B cell (primary cell): Measurements from ENCODE around the gene C20orf173. TPM values are rescaled to one million over a fixed set of nuclear protein-coding genes. Genes with fewer than 3 reads are reported as not detected.

ENCODE experiments used
- ATAC-seq: fragments of 200-7000 bp; cut with Tn5 transposase; one replicate; pipeline ENCODE4 v1.10.0; 2021; ENCODE audit warnings: low read depth, mild to moderate bottlenecking, moderate number of reproducible peaks, moderate library complexity
- CTCF ChIA-PET: fragments of 350-600 bp; sonication (Branson Sonifier 250); formaldehyde crosslinking; loops from one replicate; lab custom pipeline; 2021; ENCODE audit warnings: antibody characterized with exemption, inconsistent platforms; lab: Charles Lee
- POLR2A ChIA-PET: fragments of 350-600 bp; sonication (Branson Sonifier 250); formaldehyde crosslinking; loops from one replicate; lab custom pipeline; 2021; ENCODE audit warnings: antibody characterized with exemption; lab: Charles Lee
- DNase-seq: peaks from one replicate; pipeline ENCODE4 v3.0.0; 2013
- H2AFZ ChIP-seq: 2 replicates; pipeline ENCODE4 v1.6.1; 2012; ENCODE audit warnings: mild to moderate bottlenecking, low read depth, low read length; ENCODE audit not compliant: insufficient read depth, poor library complexity, severe bottlenecking
- H3K27ac ChIP-seq, 2 donors: 1 replicate in 1 of 2; 2 replicates in 1 of 2; pipeline ENCODE4 v1.5.1; 2012 to 2013; ENCODE audit warnings: low read length in 2 of 2, mild to moderate bottlenecking in 2 of 2, moderate library complexity in 1 of 2
- H3K27me3 ChIP-seq, 4 experiments: fragments of 200-600 bp in 1 of 4; sonication (generic) in 1 of 4; replicated peaks in 1 of 4; 1 replicate in 2 of 4; 2 replicates in 2 of 4; pipeline versions ENCODE4 v1.6.1 to v1.7.0; 2013 to 2016; ENCODE audit warnings: low read length in 3 of 4, mild to moderate bottlenecking in 2 of 4, mixed read lengths in 1 of 4, moderate library complexity in 1 of 4; ENCODE audit not compliant: insufficient read depth in 4 of 4, control insufficient read depth in 3 of 4; ENCODE audit errors: control extremely low read depth in 1 of 4
- H3K36me3 ChIP-seq, 2 experiments: replicated peaks in 1 of 2; 1 replicate in 1 of 2; 2 replicates in 1 of 2; pipeline versions ENCODE4 v1.6.1 to v1.7.1; 2013; ENCODE audit warnings: low read length in 1 of 2; ENCODE audit not compliant: insufficient read depth in 2 of 2, control insufficient read depth in 1 of 2; ENCODE audit errors: control extremely low read depth in 1 of 2, extremely low read depth in 1 of 2
- H3K4me1 ChIP-seq, 2 donors: fragments of 200-600 bp in 1 of 2; sonication (generic) in 1 of 2; 1 replicate in 1 of 2; 2 replicates in 1 of 2; pipeline versions ENCODE4 v1.5.1 to v1.6.1; 2013 to 2017; ENCODE audit warnings: low read length in 2 of 2; ENCODE audit not compliant: control insufficient read depth in 2 of 2, insufficient read depth in 2 of 2
- H3K4me2 ChIP-seq: replicated peaks from 2 replicates; pipeline ENCODE3; 2012; ENCODE audit warnings: mild to moderate bottlenecking, low read depth, low read length; ENCODE audit not compliant: poor library complexity, severe bottlenecking
- H3K4me3 ChIP-seq, 5 experiments: fragments of 200-600 bp in 1 of 5; sonication (generic) in 1 of 5; 1 replicate in 3 of 5; 2 replicates in 2 of 5; pipeline versions ENCODE4 v1.5.1 to v1.7.0; 2011 to 2016; ENCODE audit warnings: low read length in 4 of 5, mild to moderate bottlenecking in 4 of 5, low read depth in 2 of 5, control low read depth in 1 of 5, moderate library complexity in 1 of 5; ENCODE audit not compliant: insufficient read depth in 1 of 5; ENCODE audit errors: control extremely low read depth in 1 of 5, extremely low read depth in 1 of 5
- H3K79me2 ChIP-seq: fragments of 200-600 bp; sonication (generic); one replicate; pipeline ENCODE4 v1.6.0; 2016; ENCODE audit warnings: low read length; ENCODE audit not compliant: control insufficient read depth, insufficient read depth
- H3K9ac ChIP-seq: fragments of 200-600 bp; sonication (generic); 2 replicates; pipeline ENCODE4 v1.6.1; 2017; ENCODE audit warnings: mild to moderate bottlenecking, low read length, moderate library complexity
- H3K9me3 ChIP-seq, 3 donors: one replicate each; pipeline versions ENCODE4 v1.6.1 to v1.7.1; 2013; ENCODE audit warnings: low read length in 2 of 3; ENCODE audit not compliant: control insufficient read depth in 2 of 3, insufficient read depth in 1 of 3; ENCODE audit errors: control extremely low read depth in 1 of 3
- H4K20me1 ChIP-seq: 2 replicates; pipeline ENCODE4 v1.6.0; 2012; ENCODE audit warnings: mild to moderate bottlenecking, low read length; ENCODE audit not compliant: insufficient read depth, control insufficient read depth, poor library complexity, severe bottlenecking
- H3K27ac Mint-ChIP-seq: one replicate; pipeline ENCODE4 v1.8.0; 2021; ENCODE audit warnings: mixed read lengths
- H3K27me3 Mint-ChIP-seq: one replicate; pipeline ENCODE4 v1.8.0; 2021; ENCODE audit warnings: mixed read lengths
- H3K4me1 Mint-ChIP-seq: one replicate; pipeline ENCODE4 v1.8.0; 2021; ENCODE audit warnings: mixed read lengths
- H3K4me3 Mint-ChIP-seq: one replicate; pipeline ENCODE4 v1.8.0; 2021; ENCODE audit warnings: mixed read lengths
- H3K9me3 Mint-ChIP-seq: one replicate; pipeline ENCODE4 v1.8.0; 2022; ENCODE audit warnings: mixed read lengths; ENCODE audit not compliant: insufficient read depth
- EZH2 ChIP-seq: IDR thresholded peaks from 2 replicates; pipeline ENCODE4 v1.6.1; 2012; ENCODE audit warnings: borderline replicate concordance, low read depth, mild to moderate bottlenecking, moderate library complexity, low read length; ENCODE audit not compliant: insufficient read depth, poor library complexity, severe bottlenecking
- WGBS: methylation state at CpG from one replicate; pipeline ENCODE4 v1.1.5; 2013; ENCODE audit warnings: missing lambda C conversion rate; ENCODE audit not compliant: insufficient coverage; 5-methylcytosine and 5-hydroxymethylcytosine counted together
- intact Hi-C: fragments of 100-400 bp; cut with micrococcal nuclease; formaldehyde crosslinking; loops from one replicate; pipeline ENCODE4 v1.10.0; 2022
- polyA plus RNA-seq: library from polyadenylated mRNA; depleted of rRNA; stranded (reverse); fragments of >200 nt; gene quantifications from 2 replicates; pipeline ENCODE4 v1.2.3, GENCODE V29; 2012
- total RNA-seq, 2 donors: library from RNA; stranded (reverse); fragments of 120-200 nt in 1 of 2; gene quantifications; 1 replicate in 1 of 2; 2 replicates in 1 of 2; pipeline versions ENCODE4 v1.2.3 to v1.2.4, GENCODE V29; 2013 to 2022
- TF ChIP-seq, protein P1 (sequence below): fragments of 200-600 bp; IDR thresholded peaks from one replicate; pipeline ENCODE4 v1.8.0; 2022; ENCODE audit warnings: antibody characterized with exemption, mild to moderate bottlenecking

Gene C20orf173
- total and polyA plus RNA-seq, 2 donors (not counting 1 experiment from before 2014, with no cell fraction given), result not detected

DNA sequence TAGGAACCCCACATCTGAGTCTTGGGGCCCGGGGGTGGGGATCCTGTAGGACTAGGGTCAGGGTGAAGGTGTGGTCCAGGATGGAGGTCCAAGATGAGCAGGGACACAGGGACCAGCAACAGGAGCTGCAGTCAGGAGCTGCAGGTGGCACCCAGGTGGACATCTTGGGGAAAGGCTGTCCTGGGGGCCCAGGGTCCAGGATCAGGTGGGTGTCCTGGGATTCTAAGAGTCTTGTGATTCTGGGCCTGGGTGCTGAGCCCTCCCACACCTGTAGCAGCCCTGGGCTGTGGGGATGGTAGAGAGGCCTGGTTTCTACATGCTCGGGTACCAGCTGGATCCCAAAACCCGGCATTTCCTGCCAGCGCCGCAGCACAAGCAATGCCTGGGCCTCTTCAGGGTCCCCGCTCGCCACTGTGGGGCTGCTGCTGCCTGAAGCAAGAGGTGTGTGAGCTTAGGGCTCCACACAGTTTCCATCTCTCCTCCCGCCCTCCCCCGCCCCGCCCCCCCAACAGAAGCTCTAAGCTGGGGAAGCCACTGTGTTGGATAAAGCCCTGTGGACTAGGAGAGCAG, 33.2 kb upstream of the C20orf173 start:
- Mint-ChIP-seq H3K27me3 (no peaks in the 10 kb centered on the region), H3K4me3 (no peak overlapping the region), H3K9me3 (no peaks in the 10 kb centered on the region), H3K4me1 (no peaks in the 10 kb centered on the region), H3K27ac (no peak overlapping the region)
- no peak overlapping the region for H3K9ac ChIP-seq
- TF ChIP-seq EZH2, result no peak
- TF ChIP-seq, protein P1, sequence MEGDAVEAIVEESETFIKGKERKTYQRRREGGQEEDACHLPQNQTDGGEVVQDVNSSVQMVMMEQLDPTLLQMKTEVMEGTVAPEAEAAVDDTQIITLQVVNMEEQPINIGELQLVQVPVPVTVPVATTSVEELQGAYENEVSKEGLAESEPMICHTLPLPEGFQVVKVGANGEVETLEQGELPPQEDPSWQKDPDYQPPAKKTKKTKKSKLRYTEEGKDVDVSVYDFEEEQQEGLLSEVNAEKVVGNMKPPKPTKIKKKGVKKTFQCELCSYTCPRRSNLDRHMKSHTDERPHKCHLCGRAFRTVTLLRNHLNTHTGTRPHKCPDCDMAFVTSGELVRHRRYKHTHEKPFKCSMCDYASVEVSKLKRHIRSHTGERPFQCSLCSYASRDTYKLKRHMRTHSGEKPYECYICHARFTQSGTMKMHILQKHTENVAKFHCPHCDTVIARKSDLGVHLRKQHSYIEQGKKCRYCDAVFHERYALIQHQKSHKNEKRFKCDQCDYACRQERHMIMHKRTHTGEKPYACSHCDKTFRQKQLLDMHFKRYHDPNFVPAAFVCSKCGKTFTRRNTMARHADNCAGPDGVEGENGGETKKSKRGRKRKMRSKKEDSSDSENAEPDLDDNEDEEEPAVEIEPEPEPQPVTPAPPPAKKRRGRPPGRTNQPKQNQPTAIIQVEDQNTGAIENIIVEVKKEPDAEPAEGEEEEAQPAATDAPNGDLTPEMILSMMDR, result no peak
- H3K27ac ChIP-seq, result no peak overlapping the region
- H3K4me3 ChIP-seq, result no peak overlapping the region
- no peaks in the 10 kb centered on the region for H3K79me2 ChIP-seq
- DNase-seq (no peak), ATAC-seq (no peak)
- ChIA-PET CTCF (no interaction called here), POLR2A (interaction anchor here (0.7 kb wide), 2 partner anchors 21 to 181 kb away, joined by 4 to 9 read pairs; partner anchors contain the start of gene ERGIC3)
- no peaks in the 10 kb centered on the region for H3K36me3 ChIP-seq
- no peaks in the 10 kb centered on the region for H3K4me1 ChIP-seq
- H3K4me2 ChIP-seq, result no peak overlapping the region
- no peaks in the 10 kb centered on the region for H3K27me3 ChIP-seq
- WGBS, result 96% methylated on average over 6 of the region's 10 CpGs
- no peaks in the 10 kb centered on the region for H3K9me3 ChIP-seq
- H2AFZ ChIP-seq, result no peak overlapping the region
- intact Hi-C loops, result no loop called here
- H4K20me1 ChIP-seq, result no peaks in the 10 kb centered on the region

DNA sequence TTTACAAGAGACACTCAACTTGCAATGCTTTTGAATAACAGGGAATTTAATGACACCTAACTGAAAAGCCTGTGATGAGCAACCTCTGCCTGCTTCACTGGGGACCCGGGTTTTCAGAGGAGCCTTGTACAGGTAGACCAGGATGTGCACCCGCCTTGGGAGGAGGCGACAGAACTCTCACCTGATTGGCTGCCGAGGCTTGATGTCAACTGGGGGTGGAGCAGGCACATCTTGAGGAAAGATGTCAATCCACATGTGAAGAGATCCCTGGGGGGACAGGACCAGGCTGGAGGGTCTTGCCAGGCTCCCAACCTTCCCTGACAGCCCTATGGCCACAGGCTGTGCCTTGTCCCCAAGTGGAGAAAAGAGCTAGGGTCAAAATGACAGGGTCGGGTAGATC, 32.2 kb upstream of the C20orf173 start:
- DNase-seq, result no peak
- no peaks in the 10 kb centered on the region for H4K20me1 ChIP-seq
- POLR2A ChIA-PET, result interaction anchor here (0.6 kb wide), 1 partner anchor 81 kb away, joined by 8 read pairs; no protein-coding TSS in a partner anchor
- no peak overlapping the region for H3K9ac ChIP-seq
- H3K4me3 Mint-ChIP-seq, result no peak overlapping the region
- ATAC-seq, result no peak
- no peaks in the 10 kb centered on the region for H3K27me3 Mint-ChIP-seq
- H3K4me2 ChIP-seq, result no peak overlapping the region
- no peak overlapping the region for H3K27ac ChIP-seq
- H3K9me3 ChIP-seq, result no peaks in the 10 kb centered on the region
- 84% methylated on average over 5 of the region's 5 CpGs for WGBS
- no peak overlapping the region for H2AFZ ChIP-seq
- no peaks in the 10 kb centered on the region for H3K79me2 ChIP-seq
- no peaks in the 10 kb centered on the region for H3K4me1 Mint-ChIP-seq
- intact Hi-C loops, result no loop called here
- CTCF ChIA-PET, result no interaction called here
- H3K27ac Mint-ChIP-seq, result no peak overlapping the region
- H3K9me3 Mint-ChIP-seq, result no peaks in the 10 kb centered on the region
- TF ChIP-seq, protein P1, result no peak
- H3K27me3 ChIP-seq, result no peaks in the 10 kb centered on the region
- peaks cover 0 to 5% of the 10 kb centered on the region in 2 experiments for H3K36me3 ChIP-seq
- no peaks in the 10 kb centered on the region for H3K4me1 ChIP-seq
- H3K4me3 ChIP-seq, result no peak overlapping the region
